Measurements from ENCODE around the gene OSBP2.

GRCh38 chr22:30825711-30826505, 131.2 kb downstream of the OSBP2 start:
- TF ChIP-seq CTCF (IDR thresholded peaks at IDR 0.05; ENCODE audit: low read depth, low read length, poor library complexity, severe bottlenecking) (no peak), EZH2phosphoT487 (IDR thresholded peaks at IDR 0.05; ENCODE audit: borderline replicate concordance, low read length) (no peak)
